Measurements from ENCODE around the gene RAMP3.

Gene RAMP3

GRCh38 chr7:45180084-45180986, 22.7 kb downstream of the RAMP3 start:
- no peak for DNase-seq (ENCODE audit: low spot score)

- no peak for DNase-seq (ENCODE audit: low spot score)
These were observed 23.8 kb downstream of the RAMP3 start for GRCh38 chr7:45181286-45181960.

GRCh38 chr7:45181991-45182855, 24.6 kb downstream of the RAMP3 start:
- DNase-seq (ENCODE audit: low spot score): no peak

- no peak for DNase-seq (ENCODE audit: low spot score)
These were observed 25.5 kb downstream of the RAMP3 start for GRCh38 chr7:45182856-45183710.

- DNase-seq (ENCODE audit: low spot score): no peak
These were observed 26.2 kb downstream of the RAMP3 start for GRCh38 chr7:45183711-45184210.

- no peak for DNase-seq (ENCODE audit: low spot score)
These were observed 26.9 kb downstream of the RAMP3 start for GRCh38 chr7:45184326-45185027.

- no peak for DNase-seq (ENCODE audit: low spot score)
These were observed 27.7 kb downstream of the RAMP3 start for GRCh38 chr7:45185028-45185863.

- no peak for DNase-seq (ENCODE audit: low spot score)
These were observed 28.3 kb downstream of the RAMP3 start for GRCh38 chr7:45185864-45186250.

GRCh38 chr7:45186261-45186813, 28.7 kb downstream of the RAMP3 start:
- DNase-seq (ENCODE audit: low spot score): no peak

- no peak for DNase-seq (ENCODE audit: low spot score)
These were observed 29.7 kb downstream of the RAMP3 start for GRCh38 chr7:45187089-45187945.

GRCh38 chr7:45187946-45188411, 30.4 kb downstream of the RAMP3 start:
- no peak for DNase-seq (ENCODE audit: low spot score)

GRCh38 chr7:45188736-45189135, 31.1 kb downstream of the RAMP3 start:
- no peak for DNase-seq (ENCODE audit: low spot score)

GRCh38 chr7:45189151-45189970, 31.8 kb downstream of the RAMP3 start:
- DNase-seq (ENCODE audit: low spot score): no peak

GRCh38 chr7:45190406-45191165, 33.0 kb downstream of the RAMP3 start:
- no peak for DNase-seq (ENCODE audit: low spot score)

GRCh38 chr7:45191396-45191795, 33.8 kb downstream of the RAMP3 start:
- DNase-seq (ENCODE audit: low spot score): no peak

- DNase-seq (ENCODE audit: low spot score): no peak
These were observed 35.0 kb downstream of the RAMP3 start for GRCh38 chr7:45192621-45193041.

GRCh38 chr7:45193828-45194227, 36.2 kb downstream of the RAMP3 start:
- no peak for DNase-seq (ENCODE audit: low spot score)

All from SW480 (cell line).